Chondrocyte (in vitro differentiated cells): ENCODE data around the gene KIAA1217. TPM values are rescaled to one million over a fixed set of nuclear protein-coding genes. Genes with fewer than 3 reads are reported as not detected.

Source experiments
- DNase-seq: peaks from one replicate; pipeline ENCODE4 v3.0.0; 2021; ENCODE audit warnings: mixed read lengths, low spot score
- H3K27ac Mint-ChIP-seq: one replicate; pipeline ENCODE4 v1.8.0; 2021; ENCODE audit warnings: mild to moderate bottlenecking, moderate library complexity, mixed read lengths; ENCODE audit not compliant: unreplicated experiment
- H3K27me3 Mint-ChIP-seq: 2 replicates; pipeline ENCODE4 v1.8.0; 2021; ENCODE audit warnings: low read depth, mixed read lengths
- H3K36me3 Mint-ChIP-seq: 2 replicates; pipeline ENCODE4 v1.8.0; 2021; ENCODE audit warnings: low read depth, mixed read lengths
- H3K4me1 Mint-ChIP-seq: 2 replicates; pipeline ENCODE4 v1.8.0; 2021; ENCODE audit warnings: low read depth, mild to moderate bottlenecking, mixed read lengths
- H3K4me3 Mint-ChIP-seq: one replicate; pipeline ENCODE4 v1.8.0; 2021; ENCODE audit warnings: mild to moderate bottlenecking, moderate library complexity, mixed read lengths; ENCODE audit not compliant: unreplicated experiment
- H3K9me3 Mint-ChIP-seq: 2 replicates; pipeline ENCODE4 v1.8.0; 2021; ENCODE audit warnings: low read depth, mixed read lengths
- CTCF ChIP-seq: fragments of 200-600 bp; sonication (generic); IDR thresholded peaks from 2 replicates; pipeline ENCODE4 v1.5.0; 2021; ENCODE audit warnings: antibody characterized with exemption, mild to moderate bottlenecking, moderate library complexity
- total RNA-seq: library from RNA; stranded (reverse); gene quantifications from 3 replicates; pipeline ENCODE4 v1.2.1, GENCODE V29; 2021

The KIAA1217 gene
- total RNA-seq, 1 donor from 2014 or later: 13.2 TPM

DNA sequence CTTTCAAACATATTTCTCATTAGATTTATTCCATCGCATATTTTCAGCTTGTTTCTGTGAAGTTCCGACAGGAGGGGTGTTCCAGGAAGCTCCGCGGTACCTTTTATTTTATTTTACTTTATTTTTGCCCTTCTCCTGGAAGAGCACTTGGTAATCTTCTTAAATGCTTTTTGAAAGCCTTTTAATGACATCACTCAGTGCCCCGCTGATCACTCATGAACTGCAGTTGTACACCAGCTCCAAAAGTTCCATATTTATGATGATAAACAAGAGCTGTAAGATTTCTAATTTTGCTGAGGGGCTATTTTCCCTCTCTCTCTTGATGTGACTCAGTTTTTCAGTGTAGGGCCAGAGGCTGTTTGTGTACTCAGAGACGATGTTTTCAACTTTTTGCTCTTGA lies 144.4 kb downstream of the KIAA1217 start:
- Mint-ChIP-seq H3K4me1 (peaks cover 18% of the 10 kb centered on the region), H3K27ac (no peak overlapping the region), H3K4me3 (no peak overlapping the region), H3K27me3 (peaks cover 4% of the 10 kb centered on the region), H3K36me3 (no peaks in the 10 kb centered on the region), H3K9me3 (no peaks in the 10 kb centered on the region)
- DNase-seq: no peak
- TF ChIP-seq CTCF: no peak

GRCh38 chr10:24355056-24355688 lies 146.2 kb downstream of the KIAA1217 start:
- no peak overlapping the region for H3K4me3 Mint-ChIP-seq
- H3K36me3 Mint-ChIP-seq: no peaks in the 10 kb centered on the region
- H3K4me1 Mint-ChIP-seq: peaks cover 6% of the 10 kb centered on the region
- no peak for TF ChIP-seq CTCF
- no peak for DNase-seq
- H3K27ac Mint-ChIP-seq: no peak overlapping the region
- no peaks in the 10 kb centered on the region for H3K9me3 Mint-ChIP-seq
- peaks cover 2% of the 10 kb centered on the region for H3K27me3 Mint-ChIP-seq

- Mint-ChIP-seq H3K4me3 (no peak overlapping the region), H3K27ac (no peak overlapping the region), H3K27me3 (peaks cover 1% of the 10 kb centered on the region), H3K4me1 (peaks cover 5% of the 10 kb centered on the region), H3K36me3 (no peaks in the 10 kb centered on the region), H3K9me3 (no peaks in the 10 kb centered on the region)
- no peak for DNase-seq
- TF ChIP-seq CTCF: no peak
Observed at GRCh38 chr10:24357344-24358004, 148.5 kb downstream of the KIAA1217 start.

GRCh38 chr10:24358022-24358421 lies 149.1 kb downstream of the KIAA1217 start:
- Mint-ChIP-seq H3K36me3 (no peaks in the 10 kb centered on the region), H3K4me3 (no peak overlapping the region), H3K9me3 (no peaks in the 10 kb centered on the region), H3K27ac (no peak overlapping the region), H3K27me3 (no peaks in the 10 kb centered on the region), H3K4me1 (peaks cover 5% of the 10 kb centered on the region)
- DNase-seq: no peak
- TF ChIP-seq CTCF: no peak

DNA sequence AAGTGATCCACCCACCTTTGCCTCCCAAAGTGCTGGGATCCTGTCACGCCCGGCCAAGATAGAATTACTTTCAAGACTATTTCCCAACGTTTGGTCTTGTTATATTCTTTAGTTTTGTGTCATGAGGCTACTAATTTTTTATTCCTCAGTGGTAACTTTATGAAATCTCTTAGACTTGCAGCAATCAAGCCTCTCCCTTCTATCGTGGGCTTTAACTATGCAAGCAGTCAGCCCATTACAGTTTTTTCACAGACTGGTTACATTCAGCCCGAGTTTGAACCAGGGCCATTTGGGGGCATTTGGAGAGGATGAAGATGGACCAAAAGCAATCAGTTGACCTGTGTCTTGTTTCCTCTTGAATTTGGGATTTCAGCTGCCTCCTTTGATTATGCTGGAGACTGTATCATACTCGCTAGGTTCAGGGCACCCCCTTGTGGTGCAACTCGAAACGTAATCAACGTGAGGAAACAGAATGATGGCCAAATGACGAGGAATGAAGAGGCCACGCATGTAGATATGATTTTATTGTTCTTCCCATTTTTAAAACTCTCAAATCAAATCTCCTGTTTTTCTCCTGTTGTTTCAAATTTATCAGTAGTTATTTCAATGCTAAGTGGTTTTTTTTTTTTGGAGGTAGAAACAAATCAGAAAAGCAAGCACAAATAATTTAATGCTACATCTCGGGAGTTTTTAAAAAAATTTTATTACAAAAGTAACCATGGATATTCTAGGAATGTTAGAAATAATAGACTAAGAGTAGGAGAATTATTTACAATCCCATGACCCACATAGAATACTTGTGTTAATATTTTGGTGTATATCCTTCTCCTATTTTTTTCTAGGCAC lies 151.6 kb downstream of the KIAA1217 start:
- H3K36me3 Mint-ChIP-seq: no peaks in the 10 kb centered on the region
- H3K27ac Mint-ChIP-seq: no peak overlapping the region
- TF ChIP-seq CTCF: peak; percentile 86
- no peaks in the 10 kb centered on the region for H3K9me3 Mint-ChIP-seq
- H3K4me3 Mint-ChIP-seq: no peak overlapping the region
- H3K4me1 Mint-ChIP-seq: peaks cover 10% of the 10 kb centered on the region
- H3K27me3 Mint-ChIP-seq: no peaks in the 10 kb centered on the region
- DNase-seq: no peak
